GM19372 (cell line): ENCODE results near the gene POLR2E.
"Not testable (repeated sequence)": the region's sequence is repeated elsewhere in the genome, so short reads cannot be mapped to it uniquely, and the experiment has no call there.

ENCODE experiments used
- ATAC-seq: cut with Tn5 transposase; IDR thresholded peaks from one replicate; pipeline ENCODE4 v1.9.1; 2021; ENCODE audit warnings: mild to moderate bottlenecking, low read depth, moderate library complexity; ENCODE audit not compliant: unreplicated experiment

POLR2E gene

DNA sequence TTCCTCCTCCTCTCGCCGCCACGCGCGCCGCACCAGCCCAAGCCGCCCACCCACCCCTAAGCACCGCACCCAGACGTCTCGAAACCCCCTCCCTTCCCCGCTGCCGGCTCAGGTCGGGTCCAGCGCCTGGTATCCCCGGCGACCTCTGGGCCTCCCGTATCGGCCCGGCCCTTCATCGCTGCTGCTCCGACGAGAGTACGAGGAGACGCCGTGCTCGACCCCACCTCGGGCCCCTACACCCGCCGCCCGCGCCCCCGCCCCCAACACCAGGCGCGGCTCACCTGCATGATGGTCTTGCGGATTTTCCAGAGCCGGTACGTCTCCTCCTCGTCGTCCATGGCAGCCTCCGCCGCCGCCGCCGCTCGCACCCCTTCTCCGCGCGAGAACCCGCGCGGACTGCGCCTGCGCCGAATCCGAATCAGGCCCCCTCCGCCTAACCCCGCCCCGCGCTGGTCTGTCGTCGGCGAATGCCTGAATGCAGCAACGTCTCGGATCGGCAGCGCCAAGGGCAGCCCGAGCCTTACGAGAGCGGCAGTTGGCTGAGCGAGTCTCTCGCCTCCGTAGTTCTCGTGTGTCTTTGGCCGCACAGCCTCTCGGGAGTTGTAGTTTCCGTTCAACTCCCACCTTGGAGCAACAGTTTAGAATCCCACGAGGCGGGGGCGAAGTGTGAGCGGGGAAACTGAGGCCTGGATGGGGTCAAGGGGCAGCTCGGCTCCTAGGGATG, at the start of gene POLR2E:
Gene POLR2E (minus strand): TSS at position 398 of the 724 bp plus-strand sequence. CDS start 60 bp downstream, at position 338.
- peak; percentile 88 for ATAC-seq

GRCh38 chr19:1144741-1145140, 49.6 kb upstream of the POLR2E start:
- ATAC-seq, result no peak

DNA sequence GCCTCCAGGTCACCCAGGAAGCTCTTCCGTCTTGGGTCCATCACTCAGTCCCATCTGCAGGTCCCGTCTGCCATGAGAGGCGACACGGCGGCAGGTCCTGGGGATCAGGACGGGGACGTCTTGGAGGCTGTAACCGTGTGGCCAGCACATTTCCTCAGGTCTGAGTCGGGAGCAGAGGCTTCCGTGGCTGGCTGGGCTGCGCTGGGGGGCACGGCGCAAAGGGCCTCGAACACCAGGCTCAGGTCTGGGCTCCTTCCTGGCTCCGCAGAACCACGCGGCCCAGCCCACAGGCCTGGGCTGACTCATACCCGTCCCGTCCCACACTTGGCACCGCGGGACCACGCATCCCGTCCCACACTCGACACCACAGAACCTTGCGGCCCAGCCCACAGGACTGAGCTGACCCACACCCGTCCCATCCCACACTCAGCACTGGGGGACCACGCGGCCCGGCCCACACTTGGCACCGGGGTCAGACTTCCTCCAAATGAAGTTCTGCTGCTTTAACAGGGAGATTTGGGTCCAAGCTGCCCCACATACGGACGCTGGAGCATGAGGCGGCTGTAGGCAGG, 48.7 kb upstream of the POLR2E start:
- ATAC-seq, result no peak

DNA sequence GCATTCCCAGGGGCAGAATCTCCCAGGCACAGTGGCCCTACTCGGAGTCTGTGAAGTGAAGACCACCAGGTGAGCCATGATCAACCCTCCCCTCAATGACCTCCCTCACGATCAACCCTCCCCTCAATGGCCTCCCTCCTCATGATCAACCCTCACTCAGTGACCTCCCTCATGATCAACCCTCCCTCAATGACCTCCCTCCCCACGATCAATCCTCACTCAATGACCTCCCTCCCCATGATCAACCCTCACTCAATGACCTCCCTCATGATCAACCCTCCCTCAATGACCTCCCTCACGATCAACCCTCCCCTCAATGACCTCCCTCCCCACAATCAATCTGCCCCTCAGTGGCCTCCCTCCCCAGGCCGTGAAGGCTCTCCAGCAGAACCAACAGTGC, 46.8 kb upstream of the POLR2E start:
- ATAC-seq, result no peak

GRCh38 chr19:1140272-1141027, 45.3 kb upstream of the POLR2E start:
- no peak for ATAC-seq

DNA sequence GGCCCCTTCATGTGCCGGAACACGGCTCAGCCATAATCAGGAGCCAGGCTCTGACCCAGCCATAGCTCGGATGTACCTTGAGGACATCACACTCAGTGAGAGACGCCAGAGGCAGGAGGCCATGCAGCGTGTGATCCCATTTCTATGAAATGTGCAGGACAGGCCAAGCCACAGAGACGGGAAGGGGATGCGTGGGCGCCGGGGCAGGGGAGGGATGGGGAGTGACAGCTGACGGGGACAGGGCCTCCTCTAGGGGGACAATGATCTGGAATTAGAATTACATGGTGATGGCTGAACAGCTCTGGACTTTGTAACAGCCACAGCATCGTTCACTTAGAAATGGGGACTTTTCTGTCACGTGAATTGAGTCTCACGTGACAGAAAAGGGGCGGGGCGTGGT, 44.0 kb upstream of the POLR2E start:
- ATAC-seq, result no peak

DNA sequence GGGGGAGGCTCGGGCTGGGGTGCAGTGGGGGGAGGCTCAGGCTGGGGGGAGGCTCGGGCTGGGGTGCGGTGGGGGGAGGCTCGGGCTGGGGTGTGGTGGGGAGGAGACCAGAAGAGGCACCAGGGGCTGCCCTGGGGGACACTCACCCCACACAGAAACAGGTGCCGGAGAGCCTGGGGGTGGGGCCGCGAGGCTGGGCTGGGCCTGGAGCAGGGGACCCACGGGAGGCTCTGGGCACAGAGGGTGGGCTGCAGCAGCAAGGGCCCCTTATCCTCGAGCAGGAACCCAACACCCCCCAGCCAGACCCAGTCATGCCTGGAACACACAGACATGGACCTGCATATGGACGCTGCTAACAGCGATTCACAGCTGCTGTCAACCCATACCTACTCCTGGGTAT, 42.9 kb upstream of the POLR2E start:
- no peak for ATAC-seq

DNA sequence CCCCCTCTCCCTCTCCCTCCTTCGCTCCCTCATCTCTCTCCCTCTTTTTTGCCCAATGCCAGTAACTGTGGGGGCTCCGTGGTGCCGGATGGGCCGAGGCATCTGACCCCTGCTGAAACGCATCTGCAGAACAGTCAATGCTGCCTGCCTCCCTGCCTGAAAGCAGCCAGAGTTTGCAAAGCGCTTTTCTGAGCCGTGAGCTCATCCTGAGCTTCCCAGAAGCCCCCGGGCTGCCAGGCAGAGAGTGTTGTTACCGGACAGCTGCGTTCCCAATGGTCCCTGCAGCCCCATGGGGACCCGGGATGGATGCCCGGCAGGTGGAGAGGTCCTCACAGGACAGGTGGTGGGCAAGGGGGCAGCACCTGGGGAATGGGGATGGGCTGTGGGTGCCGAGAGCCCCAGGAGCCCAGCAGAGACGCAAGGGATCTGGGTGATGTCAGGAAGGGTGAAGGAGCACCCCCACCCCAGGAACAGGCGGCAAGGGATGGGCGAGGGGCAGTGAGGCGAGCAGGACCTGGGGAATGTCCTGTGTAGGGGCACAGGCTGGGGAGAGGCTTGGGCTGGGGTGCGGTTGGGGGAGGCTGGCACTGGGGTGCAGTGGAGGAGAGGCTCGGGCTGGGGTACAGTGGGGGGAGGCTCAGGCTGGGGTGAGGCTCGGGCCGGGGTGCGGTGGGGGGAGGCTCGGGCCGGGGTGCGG, 41.6 kb upstream of the POLR2E start:
- no peak for ATAC-seq

DNA sequence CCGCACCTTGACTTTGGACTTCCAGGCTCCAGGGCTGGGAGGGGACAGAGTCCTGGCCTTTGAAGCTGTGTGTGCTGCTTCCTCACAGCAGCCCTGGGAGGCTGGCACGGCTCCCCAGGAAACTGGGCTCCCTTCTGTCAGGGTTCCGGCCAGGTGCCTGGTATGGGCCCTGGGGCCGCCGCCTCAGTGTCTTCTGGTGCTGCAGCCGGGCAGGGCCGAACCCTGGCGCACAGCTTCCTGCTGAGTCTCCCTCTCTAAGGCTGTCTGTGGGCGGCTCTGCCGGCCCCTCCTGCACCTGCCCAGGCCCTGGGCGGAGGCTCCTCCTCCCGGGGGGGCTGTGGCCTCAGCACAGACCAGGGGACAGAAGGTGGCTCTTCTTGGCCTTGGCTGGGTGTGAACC, 41.0 kb upstream of the POLR2E start:
- no peak for ATAC-seq

GRCh38 chr19:1135454-1135853, 40.3 kb upstream of the POLR2E start:
- ATAC-seq, result no peak

DNA sequence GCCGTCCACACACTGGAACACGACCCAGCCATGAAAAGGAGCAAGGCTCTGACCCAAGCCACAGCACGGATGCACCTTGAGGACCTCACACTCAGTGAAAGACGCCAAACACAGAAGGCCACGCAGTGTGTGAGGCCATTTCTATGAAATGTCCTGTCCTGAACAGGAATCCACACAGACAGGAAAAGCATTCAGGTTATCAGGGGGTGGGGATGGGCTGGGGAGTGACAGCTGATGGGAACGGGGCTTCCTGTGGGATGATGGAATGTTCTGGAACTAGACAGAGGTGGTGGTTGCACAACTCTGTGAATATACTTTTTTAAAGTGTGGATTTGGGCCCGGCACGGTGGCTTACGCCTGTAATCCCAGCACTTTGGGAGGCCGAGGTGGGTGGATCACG, 39.3 kb upstream of the POLR2E start:
- no peak for ATAC-seq

DNA sequence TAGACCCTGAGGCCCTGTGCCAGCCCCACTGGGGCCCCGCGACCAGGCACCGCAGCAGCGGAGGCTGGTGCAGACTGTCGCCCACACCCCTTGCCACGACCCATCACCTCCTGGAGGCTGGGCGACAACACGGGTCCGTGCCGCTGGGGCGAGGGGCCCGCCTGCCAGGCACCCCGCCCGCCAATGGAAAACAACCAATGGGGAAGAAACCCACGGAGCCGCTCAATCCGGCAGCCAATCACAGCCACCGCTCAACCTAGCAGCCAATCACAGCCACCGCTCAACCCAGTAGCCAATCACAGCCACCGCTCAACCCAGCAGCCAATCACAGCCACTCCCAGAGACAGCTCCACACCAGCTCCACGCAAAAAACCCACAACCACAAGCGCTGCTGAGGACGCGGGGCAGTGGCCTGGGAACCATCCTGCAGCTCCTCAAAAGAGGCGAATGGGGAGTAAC, 38.3 kb upstream of the POLR2E start:
- ATAC-seq, result peak; percentile 74

DNA sequence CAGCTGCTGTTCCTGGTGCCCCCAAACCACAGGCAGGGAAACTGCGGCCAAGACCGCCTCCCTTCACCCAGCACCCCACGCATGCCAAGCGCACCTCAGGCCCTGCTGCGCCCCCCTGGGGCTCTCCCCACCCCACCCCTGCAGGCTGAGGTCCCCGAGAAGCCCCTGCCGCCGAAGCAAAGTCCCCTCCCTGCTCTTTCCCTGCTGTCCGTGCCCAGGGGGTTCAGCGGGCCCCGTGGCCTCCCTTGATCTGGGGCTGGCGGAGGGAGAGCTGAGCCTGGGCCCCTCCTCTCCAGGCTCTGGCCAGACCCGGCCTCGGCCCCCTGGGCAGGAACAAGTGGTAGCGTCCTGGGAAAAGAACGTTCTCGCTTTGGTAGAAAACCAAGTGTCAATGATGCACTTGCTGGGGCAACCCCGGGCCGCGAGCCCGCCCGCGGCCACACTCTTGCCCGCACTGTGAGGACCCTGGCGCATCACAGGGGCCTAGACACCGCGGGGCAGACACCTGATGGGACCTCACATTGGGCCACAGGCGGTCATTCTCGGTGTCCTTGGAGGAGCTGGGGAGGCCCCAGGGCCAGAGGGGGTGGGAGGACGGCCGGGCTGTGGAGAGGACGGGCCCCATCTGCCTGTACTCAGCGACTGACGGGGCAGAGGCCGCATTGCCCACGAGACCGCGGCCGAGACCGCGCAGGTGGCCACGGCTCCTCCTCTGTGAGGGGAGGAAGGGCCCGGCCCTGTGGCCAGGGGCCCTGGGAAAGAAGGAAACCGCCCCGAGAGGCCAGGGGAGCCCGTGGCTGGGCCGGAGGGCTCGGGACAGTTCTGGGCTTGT, 37.6 kb upstream of the POLR2E start:
- peak; percentile 3 for ATAC-seq

DNA sequence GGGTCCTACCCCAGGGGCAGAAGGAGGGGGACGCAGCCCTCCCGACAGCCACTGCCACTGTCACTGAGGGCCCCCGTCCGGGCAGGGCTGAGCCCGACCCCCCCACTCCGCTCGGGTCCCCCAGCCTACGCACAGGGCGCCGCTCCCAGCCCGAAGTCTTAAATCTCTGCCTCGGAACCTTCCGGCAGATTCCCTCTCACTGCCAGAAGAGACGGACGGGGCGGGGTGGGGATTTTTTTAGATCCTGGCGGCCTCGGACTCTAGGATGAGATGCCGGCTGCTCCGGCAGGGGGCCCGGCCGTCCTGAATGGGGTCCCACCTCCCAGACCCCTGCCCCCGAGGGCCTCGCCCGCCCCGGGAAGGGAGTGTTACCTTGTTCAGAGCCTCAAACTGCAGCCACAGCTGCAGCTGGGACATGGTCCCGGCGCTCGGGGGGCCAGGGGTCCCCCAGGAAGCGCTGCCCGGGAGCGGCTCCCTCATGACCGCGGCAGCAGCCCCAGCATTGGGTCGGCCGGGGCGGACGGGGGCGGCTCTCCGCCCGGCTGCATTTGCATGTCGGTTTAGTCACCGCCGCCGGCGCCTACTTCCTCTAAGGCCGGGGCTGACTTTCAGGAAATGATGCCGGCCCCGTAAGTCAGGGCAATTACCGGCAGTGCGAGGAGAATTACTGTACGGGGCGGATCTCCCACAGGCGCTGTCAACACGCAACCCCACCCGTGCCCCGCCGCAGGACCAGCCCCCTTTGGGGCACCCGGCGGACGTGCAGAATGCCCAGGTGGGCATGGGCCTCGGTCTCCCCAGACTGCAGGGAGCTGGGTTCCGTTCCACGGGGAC, 36.8 kb upstream of the POLR2E start:
- peak; percentile 39 for ATAC-seq

DNA sequence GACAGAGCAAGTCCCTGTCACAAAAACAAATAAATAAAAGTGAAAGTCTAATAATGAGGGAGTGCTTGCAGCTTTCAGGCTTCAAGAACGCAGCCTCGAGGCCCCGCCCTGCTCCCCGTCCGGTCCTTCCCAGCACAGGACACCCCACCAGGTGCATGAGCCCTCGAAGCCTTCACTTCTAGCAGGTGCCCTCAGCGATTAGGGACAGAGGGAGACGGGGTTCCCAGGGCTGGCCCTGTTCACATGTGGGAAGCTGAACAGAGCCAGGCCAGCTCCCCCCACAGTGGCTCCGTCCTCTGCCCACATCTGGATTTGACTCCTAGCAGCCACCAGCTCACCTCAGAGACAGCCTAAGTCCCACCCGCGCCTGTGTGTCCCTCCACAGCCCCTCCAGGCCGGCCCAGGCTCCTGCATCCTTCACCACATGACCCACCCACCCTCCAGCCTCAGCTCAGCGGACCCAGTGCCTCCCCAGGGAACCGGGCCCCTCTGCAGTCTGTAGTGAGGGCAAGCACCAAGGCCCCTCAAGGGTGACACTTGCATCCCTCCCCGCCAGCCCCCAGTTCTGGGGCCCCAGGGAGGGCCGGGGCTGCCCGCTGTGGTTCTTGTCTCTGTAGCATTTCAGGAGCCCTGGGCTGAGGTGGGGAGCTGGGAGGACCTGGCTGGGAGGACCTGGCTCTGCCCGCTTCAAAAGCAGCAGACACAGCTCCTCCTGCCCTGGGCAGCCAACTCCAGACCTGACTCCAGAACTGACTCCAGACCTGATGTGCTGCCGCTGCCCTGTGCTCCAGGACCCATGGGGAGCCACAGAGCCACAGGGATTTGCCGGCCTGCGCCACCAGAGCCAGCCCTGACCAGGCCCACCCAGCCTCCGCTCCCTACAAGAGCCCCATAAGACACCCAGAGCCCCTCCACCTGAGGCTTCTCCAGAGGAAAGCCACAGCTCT, 35.9 kb upstream of the POLR2E start:
- ATAC-seq, result no peak

DNA sequence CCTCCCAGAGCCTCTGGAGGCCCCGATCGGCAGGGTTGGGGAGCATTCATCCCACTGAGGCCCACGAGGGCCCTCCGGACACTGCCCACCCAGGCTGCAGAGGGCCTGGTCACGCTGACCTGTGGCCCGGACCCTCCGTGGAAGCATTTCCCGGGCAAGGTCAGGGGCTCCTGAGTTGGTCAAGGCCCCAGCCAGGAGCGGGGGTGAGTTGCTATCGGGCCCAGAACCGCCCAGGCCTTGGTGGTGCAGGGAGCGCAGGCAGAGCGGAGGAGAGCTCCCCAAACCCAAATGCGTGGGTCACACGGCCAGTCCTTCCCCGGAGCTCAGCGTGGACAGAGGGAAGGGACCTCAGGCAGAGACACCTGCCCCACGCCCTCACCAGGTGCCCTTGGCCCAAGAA, 34.4 kb upstream of the POLR2E start:
- no peak for ATAC-seq

DNA sequence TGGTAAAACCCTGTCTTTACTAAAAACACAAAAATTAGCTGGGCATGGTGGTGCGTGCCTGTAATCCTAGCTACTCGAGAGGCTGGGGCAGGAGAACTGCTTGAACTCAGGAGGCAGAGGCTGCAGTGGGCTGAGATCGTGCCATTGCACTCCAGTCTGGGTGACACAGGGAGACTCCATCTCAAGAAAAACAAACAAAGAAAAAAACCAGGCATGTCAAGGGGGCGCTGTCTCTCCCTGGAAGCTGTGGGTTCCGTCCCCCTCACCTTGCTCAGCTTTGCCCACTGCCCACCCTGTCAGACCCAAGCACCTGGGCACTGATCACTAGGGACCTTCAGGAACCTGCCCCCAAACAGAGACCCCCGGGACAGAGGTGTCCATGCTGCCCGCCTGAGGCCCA, 33.9 kb upstream of the POLR2E start:
- not testable (repeated sequence) for ATAC-seq

- ATAC-seq, result no peak
Observed at GRCh38 chr19:1128106-1128505, 32.9 kb upstream of the POLR2E start.
